ENCODE data around the gene PPP1R2.
"Not testable (repeated sequence)": the region's sequence is repeated elsewhere in the genome, so short reads cannot be mapped to it uniquely, and the experiment has no call there.

Gene PPP1R2

DNA sequence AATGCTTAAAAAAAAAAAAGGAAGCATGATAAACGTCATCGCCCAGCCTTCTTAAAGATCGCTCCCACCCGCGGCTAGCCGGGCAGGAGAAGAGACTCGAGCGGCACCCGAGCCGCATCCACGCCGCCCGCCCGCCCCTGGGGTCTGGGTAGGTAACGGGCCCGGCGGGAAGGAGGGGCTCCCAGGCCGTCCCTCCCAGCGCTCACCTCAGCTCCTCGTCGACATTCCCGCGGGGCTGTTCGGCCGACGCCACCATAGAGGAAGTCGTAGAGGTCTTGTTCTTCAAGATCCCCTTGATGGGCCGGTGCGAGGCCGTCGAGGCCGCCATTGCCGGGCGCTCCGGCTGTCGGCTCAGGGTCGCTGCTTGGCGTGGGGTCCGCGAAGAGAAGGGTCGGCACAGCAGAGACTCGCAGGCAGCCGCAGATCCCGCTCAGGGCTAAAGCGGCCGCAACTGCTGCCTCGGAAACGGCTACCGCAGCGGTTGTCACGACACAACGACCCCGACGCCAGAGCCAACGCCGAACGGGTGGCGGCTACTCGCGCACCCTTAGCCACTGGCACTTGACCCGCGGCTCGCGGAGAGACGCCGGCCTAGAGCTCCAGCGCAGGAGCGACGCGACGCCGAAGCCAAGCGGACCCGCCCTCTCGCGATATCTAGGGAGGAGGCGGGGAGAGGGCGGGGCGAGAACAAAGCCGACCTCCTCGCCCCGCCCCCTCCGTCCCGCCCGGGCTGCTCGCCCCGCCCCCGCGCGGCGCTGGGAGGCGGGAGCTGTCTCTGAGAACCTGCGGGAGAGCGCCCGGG is at the start of gene PPP1R2:
TSS of gene PPP1R2 (minus strand) at position 628 of the 802 bp plus-strand sequence. CDS start at position 328, 300 bp downstream.
- peak; percentile 89 for DNase-seq (ENCODE audit: low read depth)

DNA sequence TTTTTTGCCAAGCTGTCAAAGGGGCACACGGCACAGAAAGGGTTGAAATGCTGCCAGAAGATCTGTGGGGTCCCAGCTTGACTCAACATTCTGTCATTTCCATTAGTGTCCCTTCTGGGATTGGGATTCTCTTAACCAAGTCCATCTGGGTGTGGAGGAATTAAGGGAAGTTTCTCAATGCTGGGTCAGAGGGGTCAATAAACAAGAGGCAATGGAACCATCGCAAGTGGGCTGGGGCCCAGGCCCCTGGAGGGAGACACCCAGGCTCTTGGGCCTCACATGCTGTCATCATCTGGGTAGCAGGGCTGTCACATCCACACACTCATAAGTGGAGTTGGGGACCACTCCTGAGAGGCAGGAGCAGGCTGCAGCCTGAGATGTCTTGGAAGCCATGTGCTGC is 48.7 kb upstream of the PPP1R2 start:
- no peak for DNase-seq (ENCODE audit: low read depth)

DNA sequence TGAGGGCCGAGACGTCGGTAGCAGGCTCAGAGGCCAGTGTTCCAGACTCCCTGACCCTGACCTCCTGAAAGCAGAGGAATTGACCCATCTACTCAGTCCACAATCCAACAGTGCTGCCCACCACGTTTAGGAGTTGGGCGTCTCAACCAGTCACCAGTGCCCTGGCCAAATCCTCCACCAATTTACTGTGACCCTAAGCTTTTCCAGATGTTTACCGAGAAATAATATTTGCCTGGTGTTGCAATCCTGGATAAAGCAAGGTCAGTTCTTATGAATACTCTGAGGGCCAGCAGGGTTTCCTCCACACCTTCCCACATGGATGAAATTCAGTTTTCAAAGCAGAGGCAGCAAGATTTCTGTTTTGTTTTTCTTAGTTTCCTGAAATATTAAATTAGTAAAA is 48.1 kb upstream of the PPP1R2 start:
- no peak for DNase-seq (ENCODE audit: low read depth)

GRCh38 chr3:195590381-195590780 is 47.3 kb upstream of the PPP1R2 start:
- DNase-seq (ENCODE audit: low read depth) = not testable (repeated sequence)

DNA sequence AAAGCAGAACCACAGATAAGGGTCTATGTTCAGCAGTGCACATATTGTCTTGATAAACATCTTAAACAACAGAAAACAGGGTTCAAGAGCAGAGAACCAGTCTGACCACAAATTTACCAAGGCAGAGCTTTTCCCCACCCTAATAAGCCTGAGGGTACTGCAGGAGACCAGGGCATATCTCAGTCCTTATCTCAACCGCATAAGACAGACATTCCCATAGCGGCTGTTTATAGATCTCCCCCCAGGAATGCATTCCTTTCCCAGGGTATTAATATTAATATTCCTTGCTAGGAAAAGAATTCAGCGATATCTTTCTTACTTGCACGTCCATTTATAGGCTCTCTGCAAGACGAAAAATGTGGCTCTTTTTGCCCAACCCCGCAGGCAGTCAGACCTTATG is 46.7 kb upstream of the PPP1R2 start:
- not testable (repeated sequence) for DNase-seq (ENCODE audit: low read depth)

- no peak for DNase-seq (ENCODE audit: low read depth)
Measured at GRCh38 chr3:195587824-195588223, 44.7 kb upstream of the PPP1R2 start.

GRCh38 chr3:195587406-195587805 is 44.3 kb upstream of the PPP1R2 start:
- no peak for DNase-seq (ENCODE audit: low read depth)

DNA sequence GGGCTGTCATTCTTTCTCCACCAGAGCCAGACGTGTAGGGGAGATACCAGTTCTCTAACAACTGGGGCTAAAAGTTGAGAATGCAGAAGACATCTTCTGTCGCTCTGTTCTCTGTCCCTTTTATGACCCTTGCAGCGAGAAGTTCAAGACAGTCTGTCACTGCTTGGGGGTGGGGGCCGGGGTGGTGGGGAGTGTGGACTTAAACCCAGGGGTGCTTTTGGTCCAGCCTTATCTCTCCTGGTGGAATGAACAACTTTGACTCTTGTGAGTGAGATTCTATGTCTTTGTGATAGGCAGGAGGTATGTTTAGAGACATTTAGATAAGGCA is 41.4 kb upstream of the PPP1R2 start:
- DNase-seq (ENCODE audit: low read depth) = no peak

DNA sequence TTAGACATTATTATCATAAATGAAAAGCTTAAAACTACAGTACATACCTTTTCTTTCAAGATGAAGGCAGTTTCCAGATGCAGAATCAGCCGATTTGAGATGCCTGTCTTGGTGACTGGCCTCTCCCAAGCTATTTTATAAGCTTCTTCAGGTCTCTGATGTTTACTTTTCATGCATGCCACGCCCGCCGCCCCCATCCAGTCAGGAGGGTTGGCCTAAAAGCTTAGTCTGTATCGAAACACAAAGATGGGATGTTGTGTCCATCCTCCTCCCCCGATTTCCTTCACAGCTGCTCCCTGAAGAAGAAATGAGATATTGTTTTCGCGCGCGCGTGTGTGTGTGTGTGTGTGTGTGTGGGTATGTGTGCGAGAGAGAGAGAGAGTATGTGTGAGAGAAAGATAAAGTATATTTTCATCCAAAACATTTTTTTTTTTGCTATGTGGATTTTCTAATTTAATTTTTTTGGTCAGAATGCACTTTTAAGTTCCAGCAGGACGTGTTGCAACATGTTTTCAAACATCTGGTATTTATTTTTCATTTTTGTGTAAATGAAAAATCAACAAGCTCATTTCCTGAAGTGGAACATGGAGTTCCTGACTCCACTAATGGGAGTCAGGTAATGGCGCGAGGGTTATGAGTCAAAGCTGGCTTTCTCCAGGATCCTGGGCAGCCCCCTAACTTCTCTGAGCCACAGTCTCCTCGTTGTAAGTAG is 40.9 kb upstream of the PPP1R2 start, which contains the start of gene APOD:
TSS of gene APOD (minus strand) at position 110 of the 712 bp plus-strand sequence. CDS start 4,479 bp downstream, outside the sequence.
- DNase-seq (ENCODE audit: low read depth) = no peak

GRCh38 chr3:195582947-195583346 is 39.8 kb upstream of the PPP1R2 start:
- DNase-seq (ENCODE audit: low read depth) = no peak

DNA sequence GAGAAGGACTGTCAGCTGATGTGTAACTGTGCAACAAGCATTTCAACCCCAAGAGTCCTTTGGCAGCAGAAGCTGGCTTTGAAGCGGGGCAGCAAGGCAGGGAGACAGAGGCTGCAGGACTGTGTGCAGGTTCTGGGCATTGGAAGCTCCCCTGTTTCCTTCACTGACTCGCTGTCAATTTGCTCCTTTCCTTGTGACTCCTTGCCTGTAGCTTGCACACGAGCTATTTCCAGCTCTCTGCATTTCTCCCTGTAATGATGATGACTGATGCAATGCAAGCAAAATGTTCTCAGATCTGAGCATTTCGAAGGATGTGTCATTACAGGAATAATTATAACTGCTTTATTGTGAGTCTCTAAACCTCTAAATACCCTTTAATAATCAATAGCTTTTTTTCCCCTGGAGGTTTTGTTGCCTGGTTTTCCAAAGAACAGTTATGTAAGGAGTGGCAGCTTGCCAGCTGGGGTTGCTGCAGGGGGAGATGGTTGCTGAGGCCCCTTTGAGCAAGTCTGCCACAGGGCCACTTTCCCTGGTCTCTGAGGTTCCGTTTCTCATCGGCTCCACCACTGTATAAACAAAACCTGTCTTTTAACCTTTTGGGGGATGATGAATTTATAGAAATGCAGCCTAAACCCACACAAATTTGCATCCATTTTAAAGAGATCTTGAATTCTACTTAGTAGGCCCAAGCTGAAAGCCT is 37.8 kb upstream of the PPP1R2 start:
- DNase-seq (ENCODE audit: low read depth) = no peak

GRCh38 chr3:195579281-195579680 is 36.2 kb upstream of the PPP1R2 start:
- no peak for DNase-seq (ENCODE audit: low read depth)

DNA sequence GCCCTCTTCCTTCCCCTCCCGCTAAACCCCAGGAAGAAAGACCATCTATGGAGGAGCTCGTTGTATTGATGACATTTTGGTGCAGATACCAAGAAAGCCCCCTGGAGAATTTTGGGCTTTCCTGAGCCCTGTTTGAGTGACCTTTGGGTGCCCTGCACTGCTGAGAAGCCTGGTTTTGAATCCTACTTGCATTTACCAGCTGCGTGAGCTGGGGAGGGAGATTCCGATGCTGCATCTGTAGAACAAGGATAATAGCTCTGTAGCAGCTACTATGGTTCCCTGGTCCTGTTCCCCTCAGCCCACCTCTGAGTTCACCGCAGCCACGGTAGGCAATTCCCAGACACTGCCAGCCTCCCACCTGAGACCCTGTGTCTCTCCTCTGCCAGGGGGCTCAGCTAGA is 35.4 kb upstream of the PPP1R2 start:
- no peak for DNase-seq (ENCODE audit: low read depth)

GRCh38 chr3:195577645-195578177 is 34.6 kb upstream of the PPP1R2 start:
- DNase-seq (ENCODE audit: low read depth) = no peak

GRCh38 chr3:195574497-195575304 is 31.6 kb upstream of the PPP1R2 start:
- DNase-seq (ENCODE audit: low read depth) = no peak

- DNase-seq (ENCODE audit: low read depth) = no peak
Measured at GRCh38 chr3:195573611-195574496, 30.7 kb upstream of the PPP1R2 start.

- DNase-seq (ENCODE audit: low read depth) = no peak
Measured at GRCh38 chr3:195571361-195571760, 28.2 kb upstream of the PPP1R2 start.

- no peak for DNase-seq (ENCODE audit: low read depth)
Measured at GRCh38 chr3:195570912-195571311, 27.8 kb upstream of the PPP1R2 start.

GRCh38 chr3:195570344-195570743 is 27.2 kb upstream of the PPP1R2 start:
- no peak for DNase-seq (ENCODE audit: low read depth)

DNA sequence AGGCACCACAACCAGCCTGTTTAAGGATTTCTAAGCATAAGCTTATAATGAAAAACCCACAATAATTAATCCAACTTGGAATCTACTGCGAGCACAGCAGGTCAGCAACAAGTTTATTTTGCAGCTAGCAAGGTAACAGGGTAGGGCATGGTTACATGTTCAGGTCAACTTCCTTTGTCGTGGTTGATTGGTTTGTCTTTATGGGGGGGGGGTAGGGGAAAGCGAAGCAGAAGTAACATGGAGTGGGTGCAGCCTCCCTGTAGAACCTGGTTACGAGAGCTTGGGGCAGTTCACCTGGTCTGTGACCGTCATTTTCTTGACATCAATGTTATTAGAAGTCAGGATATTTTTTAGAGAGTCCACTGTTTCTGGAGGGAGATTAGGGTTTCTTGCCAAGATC is 25.5 kb upstream of the PPP1R2 start:
- DNase-seq (ENCODE audit: low read depth) = no peak

DNA sequence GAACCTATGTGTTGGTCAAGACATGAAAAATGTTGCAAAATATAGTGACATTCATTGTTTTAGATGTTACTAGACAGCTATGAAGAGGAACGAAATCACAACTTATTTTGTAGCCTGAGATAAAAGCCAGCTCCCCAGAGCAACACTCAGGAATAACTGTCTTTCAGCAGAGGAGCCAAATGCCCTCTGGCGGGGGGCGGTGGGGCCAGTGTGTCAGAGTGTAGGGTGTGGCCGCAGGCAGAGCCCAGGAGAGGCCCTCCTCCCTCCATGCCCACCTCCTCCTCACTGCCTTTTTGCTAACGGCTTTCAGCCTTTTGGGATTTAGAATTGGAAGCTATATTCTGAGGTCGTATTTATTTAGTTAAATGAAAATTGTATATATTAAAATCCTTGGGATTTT is 23.7 kb upstream of the PPP1R2 start:
- DNase-seq (ENCODE audit: low read depth) = no peak

Data from activated T-helper 1 cell treated with Interleukin-2 at 50 U/mL for 16 hours (primary cell).